HAP-1 (cell line): Measurements from ENCODE around the gene DIO1.
"Not testable (repeated sequence)": the region's sequence is repeated elsewhere in the genome, so short reads cannot be mapped to it uniquely, and the experiment has no call there.

Source experiments
- DNase-seq, 2 experiments: peaks; one replicate each; pipeline ENCODE4 v3.0.0-alpha.2; 2016 to 2020; ENCODE audit warnings: low spot score in 2 of 2
- H3K27me3 ChIP-seq: fragments of 250-450 bp; sonication (Bioruptor Pico); 2 replicates; pipeline ENCODE4 v1.5.1; 2020; ENCODE audit warnings: low read depth, mild to moderate bottlenecking, moderate library complexity
- H3K36me3 ChIP-seq: fragments of 250-450 bp; sonication (Bioruptor Pico); replicated peaks from 2 replicates; pipeline ENCODE4 v1.5.1; 2020; ENCODE audit warnings: mild to moderate bottlenecking
- H3K4me1 ChIP-seq: fragments of 250-450 bp; sonication (Bioruptor Pico); 2 replicates; pipeline ENCODE4 v1.5.1; 2020; ENCODE audit warnings: mild to moderate bottlenecking
- H3K4me3 ChIP-seq: fragments of 250-450 bp; sonication (Bioruptor Pico); 2 replicates; pipeline ENCODE4 v1.5.1; 2020; ENCODE audit warnings: mild to moderate bottlenecking, moderate library complexity
- H3K9me3 ChIP-seq: fragments of 250-450 bp; sonication (Bioruptor Pico); 2 replicates; pipeline ENCODE4 v1.5.1; 2020; ENCODE audit warnings: mild to moderate bottlenecking, moderate library complexity
- in situ Hi-C: fragments of 300-500 bp; cut with MboI; formaldehyde crosslinking; loops from 3 replicates; pipeline ENCODE4 v1.14.3; 2020; ENCODE audit warnings: low sequenced_read_pairs, inconsistent platforms, mixed read lengths

The DIO1 gene

GRCh38 chr1:53881853-53882252, 12.1 kb upstream of the DIO1 start:
- H3K36me3 ChIP-seq, H3K27me3 ChIP-seq, in situ Hi-C loops: not testable (repeated sequence)

GRCh38 chr1:53883600-53883999, 10.4 kb upstream of the DIO1 start:
- in situ Hi-C loops, H3K36me3 ChIP-seq, H3K4me3 ChIP-seq, DNase-seq, H3K27me3 ChIP-seq, H3K4me1 ChIP-seq, H3K9me3 ChIP-seq: not testable (repeated sequence)

More at GRCh38 chr1:53881853-53882252, 12.1 kb upstream of the DIO1 start:
- not testable (repeated sequence) for DNase-seq, H3K4me1 ChIP-seq, H3K4me3 ChIP-seq, H3K9me3 ChIP-seq

GRCh38 chr1:53888681-53889080, 5.3 kb upstream of the DIO1 start:
- Histone ChIP-seq H3K9me3 (no peaks in the 10 kb centered on the region), H3K4me1 (peaks cover 5% of the 10 kb centered on the region), H3K4me3 (no peak overlapping the region), H3K36me3 (no peaks in the 10 kb centered on the region), H3K27me3 (no peaks in the 10 kb centered on the region)
- DNase-seq: no peak
- in situ Hi-C loops: no loop called here

DNA sequence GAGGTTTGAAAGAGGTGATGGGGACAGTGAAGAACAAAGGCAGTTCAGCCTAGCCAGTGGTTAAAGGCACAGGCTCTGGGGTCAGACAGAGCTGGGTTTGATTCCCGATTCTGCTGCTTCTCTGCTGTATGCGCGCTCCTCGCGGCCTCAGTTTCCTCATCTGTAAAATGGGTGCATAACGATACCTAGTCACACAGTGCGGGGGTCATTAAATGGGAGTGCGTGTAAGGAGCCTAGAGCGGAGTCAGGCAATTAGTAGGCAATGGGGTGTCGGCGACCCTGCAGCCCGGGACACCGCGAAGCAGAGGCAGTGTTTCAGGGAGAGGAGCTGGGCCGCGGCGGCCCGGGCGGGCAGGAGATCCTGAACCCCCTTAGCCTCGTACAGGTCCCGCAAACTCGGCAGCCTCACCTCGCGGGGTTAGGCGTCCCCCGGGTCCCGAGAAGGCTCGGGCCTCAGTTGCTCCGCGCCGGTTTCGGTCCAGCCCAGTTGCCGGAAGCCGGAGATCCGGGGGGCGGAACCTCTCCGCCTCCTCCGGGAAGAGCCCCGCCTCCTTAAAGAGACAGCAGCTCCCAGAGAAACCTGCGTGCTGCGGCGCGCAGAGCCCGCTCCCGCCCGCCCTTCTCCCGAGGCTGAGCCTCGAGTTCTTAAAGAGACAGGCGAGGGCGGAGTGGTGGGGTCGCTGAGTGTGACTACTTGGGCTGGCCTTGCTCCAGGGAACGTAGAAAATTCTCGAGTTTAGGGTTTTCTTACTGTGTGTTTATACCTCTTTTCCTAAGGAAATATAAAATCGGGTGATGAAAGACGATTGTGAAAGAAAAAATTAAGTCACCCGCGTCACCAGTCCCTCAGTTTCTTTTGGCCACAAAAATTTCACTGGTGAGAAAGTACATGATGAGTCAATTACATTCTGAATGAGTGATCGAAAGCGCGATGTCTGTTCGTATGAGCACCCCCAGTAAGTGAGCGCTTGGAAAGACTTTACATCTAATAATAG, 4.4 kb upstream of the DIO1 start, which contains the start of gene YIPF1:
Gene YIPF1 (minus strand): TSS at position 494 of the 995 bp plus-strand sequence. CDS start 860 bp downstream, outside the sequence.
- Histone ChIP-seq H3K4me3 (peak within 1 kb of the TSS; percentile 86), H3K27me3 (no peaks in the 10 kb centered on the region), H3K4me1 (peaks cover 5% of the 10 kb centered on the region), H3K36me3 (no peaks in the 10 kb centered on the region), H3K9me3 (no peaks in the 10 kb centered on the region)
- in situ Hi-C loops: no loop called here
- peak; percentile 91 to 92 for DNase-seq

- Histone ChIP-seq H3K4me1 (peaks cover 5% of the 10 kb centered on the region), H3K4me3 (peak overlapping the region; percentile 86; the same call in 1 of the 2 replicates), H3K36me3 (no peaks in the 10 kb centered on the region), H3K9me3 (no peaks in the 10 kb centered on the region), H3K27me3 (no peaks in the 10 kb centered on the region)
- no peak for DNase-seq
- in situ Hi-C loops: no loop called here
Measured at GRCh38 chr1:53890522-53890941, 3.5 kb upstream of the DIO1 start.

DNA sequence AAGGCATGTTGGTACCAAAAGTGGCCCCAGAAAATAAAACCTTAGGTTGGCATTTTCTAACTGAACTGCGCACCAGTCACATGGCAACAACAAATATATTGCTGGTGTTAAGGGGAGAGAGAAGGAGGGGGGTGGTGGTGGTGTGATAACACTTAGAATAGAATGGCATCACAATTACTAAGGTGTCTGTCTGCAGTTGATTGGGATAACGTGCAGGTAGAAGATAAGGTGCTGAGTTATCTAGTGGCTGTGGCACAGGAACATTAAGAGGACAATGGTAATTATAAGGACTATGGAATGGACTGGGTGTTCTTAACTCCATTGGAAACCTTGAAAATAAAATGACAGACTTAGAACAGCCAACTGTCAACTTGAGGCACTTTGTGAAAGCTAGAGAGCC, 3.0 kb upstream of the DIO1 start:
- H3K36me3 ChIP-seq: no peaks in the 10 kb centered on the region
- H3K9me3 ChIP-seq: no peaks in the 10 kb centered on the region
- no peak overlapping the region for H3K4me3 ChIP-seq

DNA sequence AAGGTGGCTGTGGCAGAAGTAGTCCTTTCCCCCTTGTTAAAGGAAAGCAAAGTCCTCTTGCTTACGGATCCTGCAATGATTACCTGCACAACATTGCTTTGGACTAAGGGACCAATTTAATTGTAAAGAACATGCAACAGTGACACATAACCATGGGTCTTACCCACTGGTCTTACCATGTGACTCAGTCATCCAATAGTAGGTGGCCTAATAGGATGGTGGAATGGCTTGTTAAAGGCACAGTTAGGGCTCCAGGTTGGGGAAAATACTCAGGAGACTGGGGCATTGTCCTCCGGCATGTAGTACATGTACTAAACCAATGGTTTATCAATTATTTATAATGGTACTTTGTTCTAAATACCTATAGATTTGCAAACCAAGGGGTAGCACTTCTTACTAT, 2.3 kb upstream of the DIO1 start:
- Histone ChIP-seq H3K36me3 (no peaks in the 10 kb centered on the region), H3K4me3 (no peak overlapping the region), H3K9me3 (no peaks in the 10 kb centered on the region), H3K4me1 (peaks cover 5% of the 10 kb centered on the region), H3K27me3 (no peaks in the 10 kb centered on the region)
- DNase-seq: no peak
- in situ Hi-C loops: no loop called here

More for the DNA sequence above, 3.0 kb upstream of the DIO1 start:
- DNase-seq: no peak
- Histone ChIP-seq H3K4me1 (peaks cover 5% of the 10 kb centered on the region), H3K27me3 (no peaks in the 10 kb centered on the region)
- in situ Hi-C loops: no loop called here

DNA sequence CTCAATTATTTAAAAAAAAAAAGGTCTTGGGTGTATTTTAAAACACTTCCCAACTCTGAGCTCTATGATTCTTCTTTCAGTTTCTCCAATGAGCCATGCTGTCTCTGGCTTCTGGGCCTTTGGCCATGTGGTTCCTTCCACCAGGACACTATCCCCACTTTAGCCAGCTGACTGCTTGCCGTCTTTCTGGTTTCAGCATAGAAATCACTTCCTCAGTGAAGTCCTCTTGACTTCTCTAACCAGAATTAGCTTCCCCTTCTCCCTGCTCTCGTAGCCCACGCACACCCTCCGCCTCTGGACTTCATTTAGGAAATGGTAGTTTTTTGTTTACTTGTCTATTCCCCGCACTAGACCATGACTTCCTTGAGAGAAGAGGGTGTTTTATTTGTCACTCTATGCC, 1.1 kb upstream of the DIO1 start:
- Histone ChIP-seq H3K36me3 (no peaks in the 10 kb centered on the region), H3K4me1 (peaks cover 5% of the 10 kb centered on the region), H3K4me3 (no peak overlapping the region), H3K9me3 (no peaks in the 10 kb centered on the region), H3K27me3 (no peaks in the 10 kb centered on the region)
- DNase-seq: no peak
- in situ Hi-C loops: no loop called here

- in situ Hi-C loops: no loop called here
- Histone ChIP-seq H3K27me3 (no peaks in the 10 kb centered on the region), H3K9me3 (no peaks in the 10 kb centered on the region), H3K36me3 (no peaks in the 10 kb centered on the region), H3K4me1 (peaks cover 5% of the 10 kb centered on the region), H3K4me3 (no peak overlapping the region)
- DNase-seq: no peak
Measured at GRCh38 chr1:53894644-53895043, 657 bp downstream of the DIO1 start.

- no peak overlapping the region for H3K4me3 ChIP-seq
- H3K27me3 ChIP-seq: no peaks in the 10 kb centered on the region
- no peaks in the 10 kb centered on the region for H3K9me3 ChIP-seq
- no peak for DNase-seq
- H3K4me1 ChIP-seq: no peaks in the 10 kb centered on the region
- H3K36me3 ChIP-seq: no peaks in the 10 kb centered on the region
- in situ Hi-C loops: no loop called here
Measured at GRCh38 chr1:53895421-53895820, 1.4 kb downstream of the DIO1 start.

DNA sequence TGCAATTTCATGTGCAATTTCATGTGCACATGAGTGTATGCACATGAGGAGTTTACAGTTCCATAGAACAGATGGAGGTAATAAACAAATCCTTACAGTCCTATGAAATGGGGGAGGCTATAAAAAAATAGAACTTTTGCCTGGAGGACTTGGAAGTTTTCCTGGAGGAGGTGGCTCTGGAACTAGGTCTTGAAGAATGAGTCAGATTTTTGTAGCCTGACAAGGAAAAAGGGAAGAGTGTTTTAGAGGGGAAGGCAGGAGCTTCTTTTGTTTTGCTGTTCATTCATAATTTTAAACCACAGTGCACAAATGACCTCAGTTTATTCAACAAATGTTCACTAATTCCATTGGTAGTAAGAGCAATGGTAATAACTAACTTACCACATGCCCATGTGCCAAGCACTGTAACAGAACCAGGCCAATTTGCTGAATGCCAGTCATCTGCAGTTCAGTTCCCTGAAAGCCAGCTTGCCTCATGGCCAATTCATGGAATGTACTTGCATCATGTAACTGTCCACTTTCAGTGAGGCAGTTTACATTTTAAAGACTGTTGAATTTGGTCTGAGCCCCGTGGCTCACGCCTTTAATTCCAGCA, 2.7 kb downstream of the DIO1 start:
- no peaks in the 10 kb centered on the region for H3K27me3 ChIP-seq
- no peaks in the 10 kb centered on the region for H3K36me3 ChIP-seq
- no peak for DNase-seq
- in situ Hi-C loops: no loop called here
- H3K4me3 ChIP-seq: no peak overlapping the region
- H3K9me3 ChIP-seq: no peaks in the 10 kb centered on the region
- no peaks in the 10 kb centered on the region for H3K4me1 ChIP-seq

DNA sequence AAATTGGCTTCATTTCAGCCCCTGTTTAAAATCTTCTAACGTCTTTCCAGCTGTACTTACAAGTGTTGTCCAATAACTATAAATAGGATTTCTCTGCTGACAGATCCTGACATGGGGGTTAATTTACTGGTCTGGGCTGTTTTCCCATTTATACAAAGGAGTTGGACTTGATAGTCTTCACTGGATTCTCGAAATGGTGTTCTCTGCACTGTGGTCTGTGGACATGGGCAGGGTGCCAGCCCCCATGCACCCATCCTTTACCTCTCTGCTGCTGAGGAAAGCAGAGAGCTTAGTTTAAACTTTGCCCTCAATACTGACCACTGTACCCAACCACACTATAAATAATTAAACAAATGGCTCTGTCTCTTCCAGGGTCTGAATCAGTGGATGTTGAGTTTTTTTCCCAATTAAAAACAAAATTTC, 5.2 kb downstream of the DIO1 start:
- Histone ChIP-seq H3K4me1 (no peaks in the 10 kb centered on the region; the same call in 1 of the 2 replicates), H3K36me3 (no peaks in the 10 kb centered on the region), H3K9me3 (no peaks in the 10 kb centered on the region), H3K4me3 (no peak overlapping the region), H3K27me3 (no peaks in the 10 kb centered on the region)
- no peak for DNase-seq
- in situ Hi-C loops: no loop called here

GRCh38 chr1:53899708-53900107, 5.7 kb downstream of the DIO1 start:
- in situ Hi-C loops: no loop called here
- Histone ChIP-seq H3K4me3 (no peak overlapping the region), H3K36me3 (no peaks in the 10 kb centered on the region), H3K4me1 (no peaks in the 10 kb centered on the region; the same call in 1 of the 2 replicates), H3K27me3 (no peaks in the 10 kb centered on the region), H3K9me3 (no peaks in the 10 kb centered on the region)
- no peak for DNase-seq
